GM18517 (cell line): ENCODE results near the gene TRABD2B.

Experiments
- ATAC-seq: cut with Tn5 transposase; IDR thresholded peaks from one replicate; pipeline ENCODE4 v1.9.1; 2021; ENCODE audit warnings: mild to moderate bottlenecking, moderate library complexity; ENCODE audit not compliant: unreplicated experiment

TRABD2B gene

GRCh38 chr1:47886141-47886540 lies 111.0 kb downstream of the TRABD2B start:
- no peak for ATAC-seq

GRCh38 chr1:47885062-47885830 lies 111.9 kb downstream of the TRABD2B start:
- ATAC-seq = no peak

- ATAC-seq = no peak
Observed at GRCh38 chr1:47883963-47884362, 113.2 kb downstream of the TRABD2B start.

GRCh38 chr1:47881505-47882442 lies 115.4 kb downstream of the TRABD2B start:
- no peak for ATAC-seq

GRCh38 chr1:47876587-47876963 lies 120.6 kb downstream of the TRABD2B start:
- no peak for ATAC-seq

GRCh38 chr1:47875831-47876586 lies 121.2 kb downstream of the TRABD2B start:
- no peak for ATAC-seq

GRCh38 chr1:47875036-47875435 lies 122.1 kb downstream of the TRABD2B start:
- ATAC-seq = no peak

- no peak for ATAC-seq
Observed at GRCh38 chr1:47873337-47873736, 123.8 kb downstream of the TRABD2B start.

GRCh38 chr1:47872886-47873285 lies 124.3 kb downstream of the TRABD2B start:
- no peak for ATAC-seq

GRCh38 chr1:47871799-47872353 lies 125.3 kb downstream of the TRABD2B start:
- ATAC-seq = no peak

GRCh38 chr1:47870946-47871676 lies 126.1 kb downstream of the TRABD2B start:
- no peak for ATAC-seq

GRCh38 chr1:47870480-47870879 lies 126.7 kb downstream of the TRABD2B start:
- no peak for ATAC-seq

GRCh38 chr1:47868348-47868676 lies 128.9 kb downstream of the TRABD2B start:
- no peak for ATAC-seq

GRCh38 chr1:47867438-47868347 lies 129.5 kb downstream of the TRABD2B start:
- ATAC-seq = no peak

- no peak for ATAC-seq
Observed at GRCh38 chr1:47866601-47867437, 130.4 kb downstream of the TRABD2B start.

- no peak for ATAC-seq
Observed at GRCh38 chr1:47865881-47866535, 131.2 kb downstream of the TRABD2B start.

- no peak for ATAC-seq
Observed at GRCh38 chr1:47859092-47859743, 138.0 kb downstream of the TRABD2B start.
